NCI-H82 (cell line): ENCODE data around the gene CCDC92.
A peak's percentile ranks its signal among the peaks of the same experiment; 100 is the strongest.
"Not testable (repeated sequence)": the region's sequence is repeated elsewhere in the genome, so short reads cannot be mapped to it uniquely, and the experiment has no call there.

Source experiments
- DNase-seq: peaks from one replicate; lab custom pipeline; 2025; lab: John Stamatoyannopoulos, UW

CCDC92 gene

DNA sequence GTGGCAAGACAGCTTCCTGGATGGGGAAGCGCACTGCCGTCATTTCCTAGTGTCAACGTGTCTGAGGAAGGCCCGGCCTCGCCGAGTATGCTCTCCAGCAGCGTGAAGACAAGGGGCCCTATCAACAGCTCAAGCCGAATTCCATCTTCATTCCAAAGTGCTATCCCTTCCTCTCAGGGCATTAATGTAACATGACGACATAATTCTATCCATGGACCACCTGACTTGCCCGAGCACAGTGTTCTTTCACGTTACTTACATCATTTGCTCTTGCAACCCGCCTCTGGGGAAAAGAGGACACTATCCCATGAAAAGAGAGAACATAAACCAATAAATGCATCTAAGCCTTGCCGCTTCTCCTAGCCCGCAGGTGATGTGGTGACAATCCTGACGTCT, 22.9 kb downstream of the CCDC92 start:
- no peak for DNase-seq

DNA sequence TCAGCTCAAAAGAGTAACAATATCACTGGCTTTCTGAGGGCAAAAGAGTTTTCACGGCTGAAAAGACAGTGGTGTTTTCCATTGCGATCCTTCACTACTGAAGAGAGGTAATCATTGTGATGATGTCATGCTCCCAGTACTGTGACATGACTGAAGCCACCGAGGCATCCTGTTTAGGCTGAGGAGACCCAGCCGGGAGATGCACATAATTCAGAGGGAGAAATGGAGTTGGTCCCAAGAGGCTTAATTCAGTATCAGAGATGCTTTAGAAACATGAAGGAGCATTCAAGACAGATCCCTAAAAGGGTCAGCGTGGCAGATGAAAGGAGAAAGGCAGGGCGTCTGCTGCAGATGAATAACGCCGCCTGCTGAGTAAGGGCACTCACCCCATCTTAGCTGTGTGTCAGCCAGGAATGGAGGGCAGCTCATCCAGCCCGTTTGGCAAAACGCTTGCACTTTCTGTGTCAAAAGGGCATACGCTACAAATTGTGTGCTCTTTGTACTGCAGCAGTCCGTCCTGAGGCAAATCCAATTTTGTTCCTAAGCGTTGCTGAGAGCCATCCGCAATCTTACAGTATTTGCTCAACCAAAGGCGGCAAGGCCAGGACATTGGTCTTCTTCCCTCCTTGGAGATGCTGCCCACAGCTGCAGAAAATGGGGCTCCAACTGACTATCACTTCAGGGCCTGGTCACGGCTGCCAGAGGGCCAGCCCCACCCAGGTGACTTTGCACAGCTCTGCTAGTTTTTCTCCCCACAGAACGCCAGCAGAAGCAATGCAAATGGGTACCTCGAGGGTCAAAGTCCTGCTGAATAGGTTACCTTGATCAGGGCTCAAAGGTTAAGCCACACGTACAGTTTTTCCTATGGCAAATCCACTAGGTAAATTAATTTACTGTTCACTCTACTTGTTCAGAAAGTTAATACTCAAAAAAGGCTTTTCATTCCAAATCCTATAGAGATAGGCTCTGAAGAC, 23.5 kb downstream of the CCDC92 start:
- DNase-seq, result peak; percentile 62

DNA sequence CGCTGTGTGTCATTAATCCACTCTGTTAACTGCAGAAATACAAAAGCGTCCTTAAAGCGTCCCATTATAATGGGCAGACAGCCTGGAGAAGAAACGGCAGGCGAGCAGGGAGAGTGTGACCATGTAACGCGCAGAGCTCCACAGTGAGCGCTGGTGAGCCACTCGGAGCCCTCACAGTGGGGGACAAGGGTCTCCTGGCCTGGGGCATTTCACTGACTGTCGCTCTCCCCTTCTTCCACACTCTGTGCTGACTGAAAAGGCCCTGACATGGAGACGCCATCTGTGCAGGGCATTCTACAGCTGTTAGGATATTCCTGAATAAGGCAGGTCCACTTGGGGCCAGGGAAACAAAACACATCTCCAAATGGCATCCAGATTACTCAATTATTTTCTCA, 24.2 kb downstream of the CCDC92 start:
- DNase-seq, result peak; percentile 65

DNA sequence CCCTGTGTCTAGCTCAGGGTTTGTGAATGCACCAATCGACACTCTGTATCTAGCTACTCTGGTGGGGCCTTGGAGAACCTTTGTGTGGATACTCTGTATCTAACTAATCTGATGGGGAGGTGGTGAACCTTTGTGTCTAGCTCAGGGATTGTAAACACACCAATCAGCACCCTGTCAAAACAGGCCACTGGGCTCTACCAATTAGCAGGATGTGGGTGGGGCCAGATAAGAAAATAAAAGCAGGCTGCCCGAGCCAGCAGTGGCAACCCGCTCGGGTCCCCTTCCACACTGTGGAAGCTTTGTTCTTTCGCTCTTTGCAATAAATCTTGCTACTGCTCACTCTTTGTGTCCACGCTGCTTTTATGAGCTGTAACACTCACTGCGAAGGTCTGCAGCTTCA, 25.1 kb downstream of the CCDC92 start:
- not testable (repeated sequence) for DNase-seq

DNA sequence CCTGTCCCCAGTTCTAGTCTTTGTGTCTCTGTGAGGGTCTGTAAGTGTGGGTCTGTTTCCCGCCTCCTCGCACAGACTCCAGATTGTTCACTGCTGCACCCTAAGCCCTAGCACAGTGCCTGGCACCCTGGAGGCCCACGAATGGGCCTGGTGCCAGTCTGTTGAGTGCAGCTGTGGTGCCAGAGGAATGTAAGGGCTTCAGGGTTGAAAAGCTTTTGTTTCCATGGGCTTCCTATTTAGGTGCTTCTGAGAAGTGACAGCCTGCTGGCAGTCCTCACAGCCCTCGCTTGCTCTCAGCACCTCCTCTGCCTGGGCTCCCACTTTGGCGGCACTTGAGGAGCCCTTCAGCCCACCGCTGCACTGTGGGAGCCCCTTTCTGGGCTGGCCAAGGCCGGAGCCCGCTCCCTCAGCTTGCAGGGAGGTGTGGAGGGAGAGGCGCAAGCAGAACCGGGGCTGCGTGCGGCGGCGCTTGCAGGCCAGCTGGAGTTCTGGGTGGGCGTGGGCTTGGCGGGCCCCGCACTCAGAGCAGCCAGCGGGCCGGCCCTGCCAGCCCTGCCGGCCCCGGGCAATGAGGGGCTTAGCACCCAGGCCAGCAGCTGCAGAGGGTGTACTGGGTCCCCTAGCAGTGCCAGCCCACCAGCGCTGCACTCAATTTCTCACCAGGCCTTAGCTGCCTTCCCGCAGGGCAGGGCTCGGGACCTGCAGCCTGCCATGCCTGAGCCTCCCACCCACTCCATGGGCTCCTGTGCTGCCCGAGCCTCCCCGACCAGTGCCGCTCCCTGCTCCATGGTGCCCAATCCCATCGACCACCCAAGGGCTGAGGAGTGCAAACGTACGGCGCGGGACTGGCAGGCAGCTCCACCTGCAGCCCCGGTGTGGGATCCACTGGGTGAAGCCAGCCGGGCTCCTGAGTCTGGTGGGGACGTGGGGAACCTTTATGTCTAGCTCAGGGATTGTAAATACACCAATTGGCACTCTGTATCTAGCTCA, 25.8 kb downstream of the CCDC92 start:
- not testable (repeated sequence) for DNase-seq

DNA sequence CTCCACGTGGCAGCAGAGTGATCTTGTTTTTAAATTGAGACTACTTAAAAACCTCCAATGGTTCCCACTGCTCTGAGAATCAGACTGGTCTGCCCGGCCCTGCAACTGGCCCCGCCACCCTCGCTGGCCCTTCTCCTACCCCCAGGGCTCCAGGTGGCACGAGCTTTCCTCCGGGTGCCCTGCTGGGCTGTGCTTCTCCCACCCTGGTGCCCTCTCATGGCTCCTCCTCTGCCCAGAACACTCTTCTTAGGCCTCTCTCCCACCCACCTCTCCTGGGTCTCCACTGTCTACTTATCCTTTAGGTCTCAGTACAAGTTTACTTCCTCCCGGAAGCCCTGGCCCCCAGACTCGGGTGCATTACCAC, 26.5 kb downstream of the CCDC92 start:
- DNase-seq, result no peak

DNA sequence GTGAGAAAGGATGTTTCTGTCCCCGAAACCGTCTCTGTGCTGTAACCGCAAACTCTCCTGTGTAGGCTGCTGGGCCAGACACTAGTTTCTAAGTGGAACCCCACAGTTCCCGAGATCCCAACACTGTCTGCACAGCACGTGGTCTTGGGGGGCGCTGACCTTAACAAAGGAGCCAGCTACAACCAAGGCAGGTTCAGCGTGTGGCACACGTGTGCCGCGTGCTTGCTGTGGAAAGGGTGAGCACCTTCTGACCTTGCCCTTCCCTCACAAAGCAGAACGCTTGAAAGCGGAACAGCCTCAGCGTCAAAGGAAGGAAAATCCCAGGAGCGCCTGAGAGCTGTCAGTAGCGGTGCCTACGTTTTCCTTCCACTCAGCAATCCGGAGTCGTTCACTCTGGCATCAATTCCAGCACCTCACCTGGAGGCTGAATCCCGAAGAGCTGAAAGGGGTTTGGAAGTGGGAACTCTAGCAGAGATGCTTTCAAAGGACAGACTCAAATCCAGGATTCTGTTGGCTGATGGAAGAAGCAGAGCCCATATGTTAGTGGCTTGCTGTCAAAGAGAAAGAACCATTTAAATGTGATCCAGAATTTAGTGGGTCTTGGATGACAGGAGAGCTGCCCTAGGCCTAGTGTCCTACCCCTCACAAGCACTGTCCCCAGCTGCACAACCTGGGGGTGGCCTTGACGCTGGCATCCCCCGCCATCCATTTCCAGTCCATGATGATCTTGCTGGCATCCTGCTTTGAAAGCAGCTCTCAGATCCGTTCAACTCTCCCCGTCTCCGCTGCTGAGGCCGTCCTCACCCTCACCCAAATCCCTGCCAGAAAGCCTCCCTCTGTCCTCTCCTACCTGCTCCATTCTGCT, 27.1 kb downstream of the CCDC92 start:
- DNase-seq, result no peak

DNA sequence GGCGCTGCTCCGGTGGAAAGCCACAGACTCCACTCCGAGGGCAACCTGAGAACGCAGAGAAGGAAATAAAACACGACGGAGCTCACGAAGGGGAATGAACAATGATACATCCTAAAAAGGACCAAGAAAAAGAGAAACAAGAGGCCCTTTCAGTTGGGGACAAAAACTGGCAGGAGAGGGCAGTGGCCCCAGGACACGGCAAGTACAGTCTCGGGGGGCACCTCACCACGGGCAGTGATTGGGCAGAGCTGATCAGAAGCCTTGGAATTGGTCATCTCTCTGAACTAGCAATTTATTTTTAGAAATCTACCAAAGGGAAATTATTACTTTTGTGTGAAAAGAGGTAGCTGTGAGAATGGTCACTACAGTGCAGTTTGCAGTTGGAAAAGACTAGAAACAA, 27.9 kb downstream of the CCDC92 start:
- no peak for DNase-seq

DNA sequence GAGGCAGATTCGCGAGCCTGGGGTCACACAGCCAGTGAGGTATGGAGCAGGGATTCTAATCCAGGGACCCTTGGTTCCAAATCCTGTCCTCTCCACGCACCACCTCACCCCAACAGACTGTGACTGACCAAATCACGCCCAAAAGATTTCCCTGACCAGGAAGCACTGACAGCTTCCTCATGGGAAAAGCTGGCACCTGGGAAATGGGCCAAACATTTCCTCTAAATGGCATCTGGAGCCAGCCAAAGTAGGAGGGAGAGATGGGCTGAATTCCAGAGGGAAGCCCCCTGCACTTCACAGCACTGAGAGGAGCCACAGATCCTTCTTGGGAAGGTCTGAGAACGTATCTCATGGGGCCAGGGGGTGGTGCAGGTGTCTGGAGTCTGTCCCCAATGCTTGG, 28.8 kb downstream of the CCDC92 start:
- no peak for DNase-seq

DNA sequence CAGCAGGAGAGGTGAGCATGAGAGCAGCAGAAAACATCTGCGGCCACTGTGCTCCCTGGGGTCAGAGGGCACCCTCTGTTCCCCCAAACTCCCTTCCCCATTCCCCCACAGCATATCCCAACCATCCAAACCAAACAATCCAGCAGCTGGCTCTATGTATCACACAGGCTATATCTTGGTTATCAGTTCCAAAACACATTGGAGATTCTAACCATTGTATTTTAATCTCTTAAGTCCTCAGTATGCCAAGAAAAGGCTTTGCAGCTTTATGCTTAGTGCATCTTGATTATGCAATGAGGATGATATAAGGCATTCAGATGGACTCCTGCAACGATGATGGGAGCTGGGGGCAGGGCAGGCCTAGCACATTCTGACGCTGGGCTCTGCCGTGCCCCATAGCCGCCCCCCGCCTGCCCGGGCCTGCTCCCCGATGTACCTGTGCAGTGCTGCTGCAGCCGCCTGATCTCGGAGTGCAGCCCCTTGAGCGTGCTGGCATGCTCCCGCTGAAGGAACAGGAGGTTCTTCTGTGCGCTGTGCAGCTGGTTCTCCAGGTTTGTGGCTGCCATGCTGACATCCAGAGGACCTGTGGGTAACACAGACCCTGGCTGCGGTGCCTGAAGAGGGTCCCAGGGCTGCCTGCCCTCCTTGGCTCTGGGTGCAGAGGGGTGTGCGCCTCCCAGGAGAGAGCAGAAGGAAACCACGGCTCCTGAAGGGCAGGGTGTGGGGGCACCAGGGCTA, 29.6 kb downstream of the CCDC92 start:
- no peak for DNase-seq

DNA sequence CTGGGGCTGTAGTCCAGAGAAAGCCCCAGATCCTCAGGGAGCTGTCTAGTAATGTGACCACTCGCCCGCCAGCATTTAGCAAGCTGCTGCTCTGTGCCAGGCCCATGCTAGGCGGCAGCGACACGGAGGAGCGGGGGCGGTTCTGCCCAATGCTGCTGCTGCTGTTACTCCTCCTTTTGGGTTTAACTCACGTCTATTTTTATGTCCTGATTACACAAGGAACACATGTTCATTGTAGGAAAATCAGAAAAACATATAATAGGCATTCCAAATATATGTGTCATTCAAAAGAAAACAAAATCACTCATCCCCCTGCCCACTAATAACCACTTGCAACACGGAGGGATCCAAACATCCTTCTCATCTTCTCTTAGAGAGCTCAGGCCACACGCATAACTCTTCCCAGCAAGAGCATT, 30.4 kb downstream of the CCDC92 start:
- no peak for DNase-seq

DNA sequence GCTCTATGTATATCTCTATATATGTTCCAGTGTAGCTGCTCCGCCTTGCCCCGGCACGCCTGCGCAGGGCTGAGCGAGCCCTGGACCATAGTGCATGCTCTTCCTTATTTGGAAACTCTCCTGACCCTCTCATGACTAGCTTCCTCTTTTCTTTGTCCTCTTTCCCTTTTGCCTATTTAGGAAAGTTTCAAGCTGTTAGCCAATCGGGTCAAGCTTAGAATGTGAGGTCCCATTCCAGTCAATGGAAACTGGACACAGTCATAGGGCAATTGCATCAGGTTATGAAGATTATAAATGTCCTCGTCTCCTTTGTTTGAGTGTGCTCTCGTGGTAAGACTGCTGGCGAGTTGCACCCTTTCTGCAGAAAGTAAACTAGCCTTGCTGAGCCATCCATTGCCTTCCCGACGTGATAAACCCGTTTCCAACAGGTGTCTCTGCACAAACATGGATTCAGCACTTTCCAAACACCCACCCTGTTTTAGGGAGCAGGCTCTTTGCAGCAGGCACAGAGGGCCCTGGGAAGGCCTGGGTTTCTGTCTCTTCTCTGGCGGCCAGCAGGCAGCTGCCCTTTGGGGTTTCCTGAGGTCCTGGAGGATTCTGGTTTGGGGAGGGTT, 30.9 kb downstream of the CCDC92 start:
- no peak for DNase-seq

DNA sequence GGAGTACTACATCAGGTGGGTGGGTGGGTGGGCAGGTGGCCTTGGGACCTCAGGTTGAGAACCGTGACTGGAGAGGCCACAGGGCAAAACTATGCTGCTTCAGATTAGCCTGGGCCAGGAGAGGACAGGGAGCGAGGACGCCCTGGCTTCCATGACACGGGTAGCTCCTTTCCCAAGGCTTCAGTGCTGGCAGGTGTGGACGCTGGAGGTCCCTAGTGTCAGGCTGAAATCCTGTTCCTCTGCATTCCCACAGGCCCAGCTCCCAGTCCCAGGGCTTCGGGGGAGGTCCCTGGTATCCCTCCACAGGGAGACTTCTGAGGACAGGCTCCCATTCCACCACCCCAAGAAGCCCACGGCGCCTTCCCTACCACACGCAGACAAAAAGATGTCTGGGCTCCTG, 31.6 kb downstream of the CCDC92 start:
- no peak for DNase-seq

DNA sequence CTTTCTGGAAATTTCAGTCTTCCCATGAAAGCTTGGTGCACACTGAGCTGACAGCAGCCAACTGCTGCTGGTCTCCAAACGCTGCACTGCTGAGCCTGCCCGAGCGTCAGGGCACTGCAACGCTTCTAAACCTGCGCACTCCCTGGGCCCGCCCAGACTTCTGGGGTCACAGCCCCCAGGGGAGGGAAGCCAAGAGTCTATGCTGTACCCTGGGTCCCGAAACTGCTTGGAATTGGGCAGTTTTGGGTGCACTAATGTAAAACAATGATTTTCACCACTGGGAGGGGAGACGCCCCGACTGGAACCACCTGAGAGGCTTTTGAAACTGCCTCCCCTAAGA, 32.0 kb downstream of the CCDC92 start:
- no peak for DNase-seq

DNA sequence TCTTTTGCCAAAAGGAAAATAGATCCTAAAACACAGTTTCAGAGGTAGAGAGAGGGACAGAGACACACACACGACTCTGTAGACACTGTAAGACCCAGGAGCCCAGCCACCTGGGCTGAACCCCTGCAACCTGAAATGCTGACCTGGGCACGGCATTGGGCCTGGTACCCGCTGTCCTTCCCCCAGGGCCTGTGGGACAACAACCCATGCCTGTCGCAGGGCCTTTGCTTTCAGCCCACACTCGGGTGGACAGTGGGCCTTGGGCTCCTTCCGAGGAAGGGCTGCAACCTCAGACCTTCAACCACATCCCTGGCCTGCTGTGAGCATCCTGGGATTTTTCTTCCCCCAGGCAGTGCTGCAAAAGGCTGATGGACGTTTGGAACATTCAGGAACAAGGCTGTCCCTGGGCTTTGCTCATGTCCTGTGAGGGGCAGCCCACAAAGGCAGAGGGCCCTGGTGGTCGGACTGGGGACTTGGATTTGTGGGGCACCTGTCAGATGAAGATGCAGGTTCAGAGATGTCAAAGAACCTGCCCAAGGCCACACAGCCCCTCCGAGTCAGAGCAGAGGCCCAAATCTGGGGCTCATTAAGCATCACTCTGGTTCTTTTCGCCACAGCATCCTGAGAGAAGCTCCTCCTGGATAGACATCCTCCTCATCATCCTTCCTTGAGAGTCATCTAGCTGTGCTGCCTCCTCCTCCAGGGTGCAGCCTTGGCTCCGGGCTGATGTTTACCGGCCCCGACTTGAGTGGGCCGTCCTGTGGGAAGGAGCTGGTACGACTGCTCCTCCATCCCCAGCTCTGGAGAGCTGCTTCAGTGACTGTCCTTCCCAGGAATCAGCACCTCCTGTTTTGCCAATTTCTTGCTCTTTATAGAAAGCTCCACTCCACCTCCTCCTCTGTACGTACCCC, 32.7 kb downstream of the CCDC92 start:
- no peak for DNase-seq

DNA sequence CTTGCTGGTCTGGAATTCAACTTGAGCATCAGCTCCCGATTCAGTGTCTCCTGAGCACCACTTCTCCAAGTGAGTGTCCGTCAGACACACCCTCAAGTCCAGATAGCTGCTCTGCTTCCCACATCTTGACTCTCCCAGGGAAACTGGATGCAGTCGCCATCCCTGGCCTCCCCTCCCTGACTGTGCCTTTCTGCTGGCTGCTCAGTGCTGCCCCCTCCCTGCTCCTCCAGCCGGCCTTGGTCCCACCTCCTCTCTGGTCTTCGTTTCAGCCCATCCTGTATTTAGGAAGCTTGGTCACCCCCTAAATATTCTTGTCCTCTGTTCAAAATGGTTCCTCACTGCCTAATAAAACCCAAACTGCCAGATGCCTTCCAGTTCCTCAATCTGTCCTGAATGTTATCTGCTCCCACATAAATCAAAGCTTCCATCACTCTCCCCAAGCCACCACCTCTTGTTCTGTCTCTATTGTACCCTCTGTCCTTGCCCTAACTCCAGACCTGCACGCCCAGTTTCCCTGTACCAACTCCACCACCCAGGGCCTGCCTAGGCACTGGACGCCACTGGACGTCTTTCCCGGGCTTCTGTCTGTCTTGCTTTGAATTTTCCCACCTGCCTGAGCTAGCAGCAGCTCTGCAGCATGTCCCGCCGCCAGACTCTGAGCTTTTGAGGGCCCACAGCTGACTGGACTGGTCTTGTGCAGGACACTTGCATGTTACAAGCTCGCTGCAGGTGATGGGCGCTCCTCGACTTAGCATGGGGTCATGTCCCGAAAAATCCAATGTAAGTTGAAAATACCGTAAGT, 33.8 kb downstream of the CCDC92 start:
- DNase-seq, result peak; percentile 41

DNA sequence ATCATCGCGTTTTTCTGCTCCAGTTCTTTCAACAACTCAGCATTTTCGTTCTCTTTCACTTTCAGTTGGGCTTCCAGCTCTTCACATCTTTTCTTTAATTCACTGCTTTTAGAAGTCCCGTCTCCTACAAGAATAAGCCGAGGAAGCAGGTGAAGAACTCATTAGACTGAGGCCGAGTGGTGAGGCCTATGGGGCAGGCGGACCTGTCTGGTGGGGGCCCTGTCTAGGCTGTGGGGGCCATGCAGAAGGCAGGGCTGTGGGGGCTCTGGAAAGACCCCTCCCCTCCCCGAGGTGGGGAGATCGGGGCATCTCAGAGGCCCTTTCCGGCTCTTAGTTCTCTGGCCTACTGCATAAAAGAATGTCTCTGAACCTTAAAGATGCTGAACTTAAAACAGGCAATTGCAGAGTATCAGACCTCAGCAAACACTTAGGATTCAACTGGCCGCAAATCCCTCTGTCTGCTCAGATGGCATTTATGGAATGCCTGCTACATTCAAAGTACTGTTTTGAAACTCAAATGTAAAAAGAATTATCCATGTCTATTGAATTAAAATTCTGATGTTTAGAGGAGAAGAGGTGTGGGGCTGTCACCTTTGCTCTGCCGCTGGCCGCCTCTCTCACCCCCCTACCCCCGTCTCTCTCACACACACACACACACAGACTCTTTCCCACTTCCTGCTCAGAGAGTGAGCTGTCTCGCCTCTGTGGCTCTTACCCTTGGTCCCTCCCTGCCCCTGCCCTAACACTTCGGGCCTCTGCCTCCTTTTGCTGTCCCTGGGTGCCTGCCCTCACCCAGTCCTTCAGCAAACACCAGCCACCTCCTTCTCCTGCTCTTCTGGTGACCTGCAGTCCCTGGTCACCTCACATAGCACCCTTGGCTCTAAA, 34.7 kb downstream of the CCDC92 start:
- DNase-seq, result no peak
